Measurements from ENCODE around the gene PLK2. TPM values are rescaled to one million over a fixed set of nuclear protein-coding genes. Genes with fewer than 3 reads are reported as not detected.
A peak's percentile ranks its signal among the peaks of the same experiment; 100 is the strongest.

The PLK2 gene
- total and polyA plus RNA-seq, 2 of the 4 experiments (the other 2 are of a cell fraction): 129 to 337 TPM

DNA sequence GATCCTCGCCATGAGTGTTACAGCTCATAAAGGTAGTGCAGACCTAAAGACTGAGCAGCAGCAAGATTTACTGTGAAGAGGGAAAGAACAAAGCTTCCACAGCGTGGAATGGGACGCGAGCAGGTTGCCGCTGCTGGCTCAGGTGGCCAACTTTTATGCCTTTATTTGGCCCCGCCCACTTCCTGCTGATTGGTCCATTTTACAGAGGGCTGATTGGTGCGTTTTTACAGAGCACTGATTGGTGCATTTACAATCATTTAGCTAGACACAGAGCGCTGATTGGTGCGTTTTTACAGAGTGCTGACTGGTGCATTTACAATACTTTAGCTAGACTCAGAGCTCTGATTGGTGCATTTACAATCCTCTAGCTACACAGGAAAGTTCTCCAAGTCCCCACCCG is 13.9 kb downstream of the PLK2 start:
- in situ Hi-C loops (cut with MboI; ENCODE audit: low sequenced_read_pairs): no loop called here
- Histone ChIP-seq H3K27ac (ENCODE audit: insufficient read depth, low read length) (no peak overlapping the region), H3K4me2 (ENCODE audit: low read depth, low read length) (no peak overlapping the region), H3K36me3 (ENCODE audit: control insufficient read depth, insufficient read depth, low read length) (peaks cover 4% of the 10 kb centered on the region; the same call in 1 of the 2 replicates), H3K9me3 (ENCODE audit: control insufficient read depth, insufficient read depth, low read length) (peaks cover 3% of the 10 kb centered on the region; the same call in 1 of the 2 replicates), H3K79me1 (ENCODE audit: low read depth in 1 of 2, low read length in 2 of 2) (no peaks in the 10 kb centered on the region), H3K27me3 (ENCODE audit: control insufficient read depth, insufficient read depth, low read length) (no peaks in the 10 kb centered on the region), H2BK120ac (ENCODE audit: low read depth, low read length) (no peak overlapping the region), H3K14ac (replicated peaks; ENCODE audit: low read depth, low read length) (no peak overlapping the region), H3K4ac (ENCODE audit: low read depth, low read length) (no peak overlapping the region), H2BK5ac (ENCODE audit: low read depth, low read length, poor library complexity, severe bottlenecking) (no peak overlapping the region), H3K18ac (ENCODE audit: low read depth, low read length) (no peak overlapping the region), H3K56ac (ENCODE audit: extremely low read depth, insufficient read depth, low read length) (no peak overlapping the region), H3K9me1 (ENCODE audit: insufficient read depth, low read length) (no peaks in the 10 kb centered on the region), H2AK9ac (replicated peaks; ENCODE audit: low read depth, low read length, poor library complexity) (no peak overlapping the region), H4K8ac (ENCODE audit: low read depth in 2 of 2, low read length in 2 of 2) (no peak overlapping the region), H4K5ac (ENCODE audit: low read depth, low read length) (no peak overlapping the region), H4K20me1 (ENCODE audit: insufficient read depth, low read length) (no peaks in the 10 kb centered on the region), H3K4me1 (ENCODE audit: control insufficient read depth, insufficient read depth, low read length) (no peaks in the 10 kb centered on the region), H2BK15ac (ENCODE audit: low read depth, low read length) (no peak overlapping the region), H2BK20ac (ENCODE audit: low read depth, low read length) (no peak overlapping the region), H3K9ac (ENCODE audit: low read depth, low read length) (no peak overlapping the region), H2AK5ac (ENCODE audit: low read depth, low read length) (no peak overlapping the region), H3K4me3 (ENCODE audit: insufficient read depth, low read depth, low read length) (no peak overlapping the region), H4K91ac (ENCODE audit: insufficient read depth, low read depth, low read length) (no peak overlapping the region), H2AFZ (replicated peaks; ENCODE audit: low read length, poor library complexity) (no peak overlapping the region), H3K23ac (ENCODE audit: low read depth, low read length) (no peak overlapping the region)
- ATAC-seq (ENCODE audit: low read depth) (no peak), DNase-seq (no peak)
- POLR2A ChIA-PET (ENCODE audit: unreplicated experiment): no interaction called here
- CTCF ChIA-PET: no interaction called here
- no TSS peak for BruUV-seq (replicated peaks)
- dilution Hi-C loops (cut with HindIII; ENCODE audit: low sequenced_read_pairs, unreplicated experiment): loop anchor here (25.0 kb wide), 1 partner anchor 659 kb away; no protein-coding TSS in a partner anchor
- intact Hi-C loops (cut with micrococcal nuclease): no loop called here
- 96% methylated on average over 9 of the region's 10 CpGs; no CpG with 5 or more reads in 1 of the 2 experiments for WGBS, 2 experiments (ENCODE audit: extremely low coverage in 2 of 2, insufficient read length in 1 of 2)
- TF ChIP-seq RAD21 (IDR thresholded peaks at IDR 0.05; ENCODE audit: low read length) (no peak), MAFK (IDR thresholded peaks at IDR 0.05; ENCODE audit: low read depth, low read length) (peak; percentile 42; the same call in 1 of the 2 replicates)

All from IMR-90 (cell line).